Cardiac muscle cell (in vitro differentiated cells and primary cell): Measurements from ENCODE around the gene YTHDC1. TPM values are rescaled to one million over a fixed set of nuclear protein-coding genes. Genes with fewer than 3 reads are reported as not detected.

ENCODE experiments used
- DNase-seq, 2 donors: peaks; one replicate each; pipeline versions ENCODE4 v3.0.0 to v3.0.0-alpha.2; 2010 to 2017; ENCODE audit warnings: low read depth in 1 of 2, low spot score in 1 of 2
- H3K27ac ChIP-seq: fragments of 200-600 bp; sonication (generic); 2 replicates; pipeline ENCODE4 v1.5.1; 2016
- H3K27me3 ChIP-seq: fragments of 200-600 bp; sonication (generic); 2 replicates; pipeline ENCODE4 v1.6.0; 2016; ENCODE audit warnings: control low read depth
- H3K36me3 ChIP-seq: fragments of 200-600 bp; sonication (generic); 2 replicates; pipeline ENCODE4 v1.5.1; 2016; ENCODE audit warnings: control low read depth
- H3K4me1 ChIP-seq: fragments of 200-600 bp; sonication (generic); 2 replicates; pipeline ENCODE4 v1.8.1; 2017; ENCODE audit warnings: low read depth, mild to moderate bottlenecking, mixed run types
- H3K4me3 ChIP-seq: fragments of 200-600 bp; sonication (generic); 2 replicates; pipeline ENCODE4 v1.5.1; 2016; ENCODE audit warnings: mild to moderate bottlenecking
- H3K9me3 ChIP-seq: fragments of 200-600 bp; sonication (generic); 2 replicates; pipeline ENCODE4 v1.5.1; 2017; ENCODE audit warnings: low read depth, mild to moderate bottlenecking, control low read depth
- polyA plus RNA-seq: library from polyadenylated mRNA; unstranded; fragments of >200 nt; fragmentation: Nextera tagmentation; extraction: Ambion mirVana; gene quantifications from 2 replicates; pipeline ENCODE4 v1.2.1, GENCODE V29; 2016
- total RNA-seq: library from RNA; depleted of rRNA; stranded (reverse); fragments of >200 nt; gene quantifications from 2 replicates; pipeline ENCODE4 v1.2.3, GENCODE V29; 2016
- TF ChIP-seq, protein P1 (sequence below): IDR thresholded peaks from 2 replicates; pipeline ENCODE4 v1.5.1; 2012; ENCODE audit warnings: low read depth, mild to moderate bottlenecking, low read length

The YTHDC1 gene
- total and polyA plus RNA-seq, 2 experiments from 2014 or later: 31.0 to 75.2 TPM

- Histone ChIP-seq H3K4me3 (no peak overlapping the region), H3K27me3 (no peaks in the 10 kb centered on the region), H3K36me3 (no peaks in the 10 kb centered on the region), H3K9me3 (no peaks in the 10 kb centered on the region), H3K27ac (no peak overlapping the region), H3K4me1 (no peaks in the 10 kb centered on the region)
- TF ChIP-seq, protein P1, sequence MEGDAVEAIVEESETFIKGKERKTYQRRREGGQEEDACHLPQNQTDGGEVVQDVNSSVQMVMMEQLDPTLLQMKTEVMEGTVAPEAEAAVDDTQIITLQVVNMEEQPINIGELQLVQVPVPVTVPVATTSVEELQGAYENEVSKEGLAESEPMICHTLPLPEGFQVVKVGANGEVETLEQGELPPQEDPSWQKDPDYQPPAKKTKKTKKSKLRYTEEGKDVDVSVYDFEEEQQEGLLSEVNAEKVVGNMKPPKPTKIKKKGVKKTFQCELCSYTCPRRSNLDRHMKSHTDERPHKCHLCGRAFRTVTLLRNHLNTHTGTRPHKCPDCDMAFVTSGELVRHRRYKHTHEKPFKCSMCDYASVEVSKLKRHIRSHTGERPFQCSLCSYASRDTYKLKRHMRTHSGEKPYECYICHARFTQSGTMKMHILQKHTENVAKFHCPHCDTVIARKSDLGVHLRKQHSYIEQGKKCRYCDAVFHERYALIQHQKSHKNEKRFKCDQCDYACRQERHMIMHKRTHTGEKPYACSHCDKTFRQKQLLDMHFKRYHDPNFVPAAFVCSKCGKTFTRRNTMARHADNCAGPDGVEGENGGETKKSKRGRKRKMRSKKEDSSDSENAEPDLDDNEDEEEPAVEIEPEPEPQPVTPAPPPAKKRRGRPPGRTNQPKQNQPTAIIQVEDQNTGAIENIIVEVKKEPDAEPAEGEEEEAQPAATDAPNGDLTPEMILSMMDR: no peak
- no peak for DNase-seq
Observed at GRCh38 chr4:68365068-68365467, 15.2 kb upstream of the YTHDC1 start.

- Histone ChIP-seq H3K4me1 (no peaks in the 10 kb centered on the region), H3K36me3 (no peaks in the 10 kb centered on the region), H3K27me3 (no peaks in the 10 kb centered on the region), H3K9me3 (no peaks in the 10 kb centered on the region), H3K27ac (no peak overlapping the region), H3K4me3 (no peak overlapping the region)
- peak in 1 of 2 donors; percentile 47 for DNase-seq
- TF ChIP-seq, protein P1: no peak
Observed at GRCh38 chr4:68361146-68361589, 11.3 kb upstream of the YTHDC1 start.

DNA sequence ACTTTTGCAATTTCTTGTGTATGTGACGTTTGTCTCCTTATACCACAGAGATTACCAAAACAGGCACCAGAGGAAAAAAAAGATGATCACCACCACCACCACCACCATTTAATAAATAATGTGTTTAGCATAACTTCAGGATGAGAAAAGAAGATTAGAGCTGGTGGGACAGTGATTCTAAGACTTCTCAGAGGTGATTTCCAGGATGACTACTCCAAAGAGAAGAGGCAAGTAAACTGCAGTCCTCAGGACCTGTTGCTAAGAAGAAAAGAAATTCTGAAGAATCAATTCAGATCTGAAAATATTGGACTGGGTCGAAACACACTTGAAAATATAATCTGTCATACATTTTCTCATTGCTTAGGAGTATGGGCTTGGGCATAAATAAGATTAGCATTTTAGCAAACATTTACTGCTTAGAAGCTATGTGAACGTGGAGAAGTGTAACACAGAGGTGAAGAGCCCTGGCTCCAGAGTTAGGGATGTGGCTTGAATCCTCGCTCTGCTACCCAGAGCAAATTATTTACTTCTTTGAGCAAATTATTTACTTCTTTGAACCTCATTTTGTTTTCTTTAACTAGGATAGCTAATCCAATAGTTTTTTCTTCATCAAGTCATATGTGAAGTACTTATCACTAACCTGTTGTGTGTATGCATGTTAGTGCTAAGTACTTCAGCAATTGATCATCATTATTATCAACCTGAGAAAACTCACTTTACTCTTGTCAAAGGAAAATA lies 10.5 kb upstream of the YTHDC1 start:
- Histone ChIP-seq H3K36me3 (no peaks in the 10 kb centered on the region), H3K4me1 (no peaks in the 10 kb centered on the region), H3K4me3 (no peak overlapping the region), H3K27me3 (no peaks in the 10 kb centered on the region), H3K27ac (no peak overlapping the region), H3K9me3 (no peaks in the 10 kb centered on the region)
- TF ChIP-seq, protein P1: no peak
- no peak for DNase-seq

GRCh38 chr4:68359508-68359907 lies 9.6 kb upstream of the YTHDC1 start:
- TF ChIP-seq, protein P1: no peak
- no peak for DNase-seq
- H3K4me3 ChIP-seq: no peak overlapping the region
- H3K27ac ChIP-seq: no peak overlapping the region
- no peaks in the 10 kb centered on the region for H3K27me3 ChIP-seq
- no peaks in the 10 kb centered on the region for H3K36me3 ChIP-seq
- no peaks in the 10 kb centered on the region for H3K4me1 ChIP-seq
- H3K9me3 ChIP-seq: no peaks in the 10 kb centered on the region

- no peaks in the 10 kb centered on the region for H3K36me3 ChIP-seq
- H3K9me3 ChIP-seq: no peaks in the 10 kb centered on the region
- no peaks in the 10 kb centered on the region for H3K27me3 ChIP-seq
- no peak for DNase-seq
- TF ChIP-seq, protein P1: no peak
- H3K4me3 ChIP-seq: no peak overlapping the region
- H3K4me1 ChIP-seq: no peaks in the 10 kb centered on the region
- no peak overlapping the region for H3K27ac ChIP-seq
Observed at GRCh38 chr4:68358988-68359387, 9.1 kb upstream of the YTHDC1 start.
